IMR-90 (cell line): ENCODE measurements around the gene IL21R. TPM values are rescaled to one million over a fixed set of nuclear protein-coding genes. Genes with fewer than 3 reads are reported as not detected.

Experiments used
- ATAC-seq: fragments of 200-7000 bp; cut with Tn5 transposase; 2 replicates; pipeline ENCODE4 v1.9.1; 2020; ENCODE audit warnings: low read depth, mild to moderate bottlenecking, moderate library complexity
- BruUV-seq: library from RNA; stranded (reverse); fragments of 400-500 nt; replicated peaks from 2 replicates; lab custom pipeline; 2021; lab: Mats Ljungman, UMichigan
- CTCF ChIA-PET: fragments of 300-600 bp; formaldehyde crosslinking; extraction: SDS; loops from one replicate; lab custom pipeline; 2021; ENCODE audit warnings: antibody characterized with exemption; lab: Yijun Ruan, JAX
- POLR2A ChIA-PET: fragments of 300-600 bp; sonication (Branson Sonifier 250); formaldehyde crosslinking; loops from one replicate; lab custom pipeline; 2022; ENCODE audit warnings: antibody characterized with exemption; ENCODE audit not compliant: unreplicated experiment; lab: Charles Lee
- DNase-seq: peaks from one replicate; pipeline ENCODE4 v3.0.0; 2013
- H2AFZ ChIP-seq: replicated peaks from 2 replicates; pipeline ENCODE3; 2013; ENCODE audit warnings: low read length, mild to moderate bottlenecking; ENCODE audit not compliant: poor library complexity
- H2AK5ac ChIP-seq: 2 replicates; pipeline ENCODE4 v1.6.1; 2013; ENCODE audit warnings: low read depth, low read length, inconsistent platforms
- H2AK9ac ChIP-seq: replicated peaks from 2 replicates; pipeline ENCODE3; 2013; ENCODE audit warnings: mild to moderate bottlenecking, low read depth, low read length, moderate library complexity; ENCODE audit not compliant: poor library complexity
- H2BK120ac ChIP-seq: 2 replicates; pipeline ENCODE4 v1.6.1; 2013; ENCODE audit warnings: low read depth, low read length, inconsistent platforms
- H2BK15ac ChIP-seq: 3 replicates; pipeline ENCODE4 v1.6.1; 2013; ENCODE audit warnings: low read depth, low read length, inconsistent platforms
- H2BK20ac ChIP-seq: 2 replicates; pipeline ENCODE4 v1.6.1; 2013; ENCODE audit warnings: low read depth, mild to moderate bottlenecking, inconsistent platforms, low read length, moderate library complexity
- H2BK5ac ChIP-seq: 2 replicates; pipeline ENCODE4 v1.6.1; 2013; ENCODE audit warnings: mild to moderate bottlenecking, low read depth, low read length, inconsistent platforms; ENCODE audit not compliant: poor library complexity, severe bottlenecking
- H3K14ac ChIP-seq: replicated peaks from 2 replicates; pipeline ENCODE4 v1.6.1; 2013; ENCODE audit warnings: low read depth, low read length, inconsistent platforms
- H3K18ac ChIP-seq: 2 replicates; pipeline ENCODE4 v1.6.1; 2013; ENCODE audit warnings: low read depth, low read length, control low read depth
- H3K23ac ChIP-seq: 2 replicates; pipeline ENCODE4 v1.6.1; 2013; ENCODE audit warnings: low read depth, low read length, inconsistent platforms
- H3K27ac ChIP-seq: 2 replicates; pipeline ENCODE4 v1.5.1; 2013; ENCODE audit warnings: mild to moderate bottlenecking, control low read depth, low read length; ENCODE audit not compliant: insufficient read depth
- H3K27me3 ChIP-seq: 2 replicates; pipeline ENCODE4 v1.6.1; 2013; ENCODE audit warnings: low read length; ENCODE audit not compliant: control insufficient read depth, insufficient read depth
- H3K36me3 ChIP-seq: 2 replicates; pipeline ENCODE4 v1.6.1; 2013; ENCODE audit warnings: low read length, mixed read lengths; ENCODE audit not compliant: control insufficient read depth, insufficient read depth
- H3K4ac ChIP-seq: 2 replicates; pipeline ENCODE4 v1.6.1; 2013; ENCODE audit warnings: low read depth, low read length, inconsistent platforms
- H3K4me1 ChIP-seq: 2 replicates; pipeline ENCODE4 v1.6.1; 2013; ENCODE audit warnings: low read length, mixed read lengths; ENCODE audit not compliant: control insufficient read depth, insufficient read depth
- H3K4me2 ChIP-seq: 2 replicates; pipeline ENCODE4 v1.6.1; 2013; ENCODE audit warnings: low read depth, mild to moderate bottlenecking, control low read depth, low read length, moderate library complexity
- H3K4me3 ChIP-seq: 2 replicates; pipeline ENCODE4 v1.5.1; 2013; ENCODE audit warnings: low read depth, mild to moderate bottlenecking, control low read depth, low read length, moderate library complexity; ENCODE audit not compliant: insufficient read depth
- H3K56ac ChIP-seq: 2 replicates; pipeline ENCODE4 v1.6.1; 2013; ENCODE audit warnings: low read length, inconsistent platforms; ENCODE audit not compliant: insufficient read depth; ENCODE audit errors: extremely low read depth
- H3K79me1 ChIP-seq, 2 experiments: 2 replicates each; pipeline ENCODE4 v1.6.1; 2013; ENCODE audit warnings: low read length in 2 of 2, inconsistent platforms in 1 of 2, low read depth in 1 of 2
- H3K9ac ChIP-seq: 2 replicates; pipeline ENCODE4 v1.6.1; 2013; ENCODE audit warnings: low read depth, low read length, control low read depth
- H3K9me1 ChIP-seq: 2 replicates; pipeline ENCODE4 v1.6.1; 2013; ENCODE audit warnings: low read length, inconsistent platforms; ENCODE audit not compliant: insufficient read depth
- H3K9me3 ChIP-seq: 2 replicates; pipeline ENCODE4 v1.6.1; 2013; ENCODE audit warnings: low read length; ENCODE audit not compliant: control insufficient read depth, insufficient read depth
- H4K20me1 ChIP-seq: 2 replicates; pipeline ENCODE4 v1.6.1; 2013; ENCODE audit warnings: low read length, inconsistent platforms; ENCODE audit not compliant: insufficient read depth
- H4K5ac ChIP-seq: 2 replicates; pipeline ENCODE4 v1.6.1; 2013; ENCODE audit warnings: mild to moderate bottlenecking, low read depth, low read length, control low read depth
- H4K8ac ChIP-seq, 2 experiments: 2 replicates each; pipeline ENCODE4 v1.6.1; 2013; ENCODE audit warnings: low read depth in 2 of 2, low read length in 2 of 2, control low read depth in 1 of 2, inconsistent platforms in 1 of 2
- H4K91ac ChIP-seq: 2 replicates; pipeline ENCODE4 v1.6.1; 2013; ENCODE audit warnings: low read depth, low read length, inconsistent platforms; ENCODE audit not compliant: insufficient read depth
- CHD1 ChIP-seq: IDR thresholded peaks from 2 replicates; pipeline ENCODE4 v1.6.1; 2012; ENCODE audit warnings: low read depth, low read length, improper control_type of control experiment
- MAFK ChIP-seq: IDR thresholded peaks from 2 replicates; pipeline ENCODE4 v1.6.1; 2012; ENCODE audit warnings: low read depth, low read length, improper control_type of control experiment
- RAD21 ChIP-seq: IDR thresholded peaks from 2 replicates; pipeline ENCODE4 v1.6.1; 2012; ENCODE audit warnings: low read length, improper control_type of control experiment
- SMC3 ChIP-seq: fragments of 150-350 bp; IDR thresholded peaks from 2 replicates; pipeline ENCODE4 v1.6.1; 2016; ENCODE audit warnings: low read depth, mild to moderate bottlenecking, antibody characterized with exemption, low read length, moderate library complexity
- WGBS, 2 experiments: methylation state at CpG; one replicate each; pipeline versions ENCODE4 v1.1.5 to v1.1.7; 2013; ENCODE audit warnings: missing lambda C conversion rate in 2 of 2; ENCODE audit not compliant: insufficient read length in 1 of 2; ENCODE audit errors: extremely low coverage in 2 of 2; 5-methylcytosine and 5-hydroxymethylcytosine counted together
- dilution Hi-C: fragments of 300-500 bp; cut with HindIII; formaldehyde crosslinking; loops from one replicate; pipeline ENCODE4 v1.14.3; 2018; ENCODE audit warnings: low sequenced_read_pairs; ENCODE audit not compliant: unreplicated experiment
- in situ Hi-C: fragments of 300-500 bp; cut with MboI; formaldehyde crosslinking; loops from 3 replicates; pipeline ENCODE4 v1.14.3; 2019; ENCODE audit warnings: low sequenced_read_pairs, inconsistent platforms, mixed read lengths
- intact Hi-C: fragments of 100-400 bp; cut with micrococcal nuclease; formaldehyde crosslinking; loops from 2 replicates; pipeline ENCODE4 v1.10.0; 2022
- polyA plus RNA-seq, 3 experiments: library from polyadenylated mRNA; depleted of rRNA; stranded (reverse); fragments of >200 nt; gene quantifications; 2 replicates each; pipeline ENCODE4 v1.2.3, GENCODE V29; 2012; ENCODE audit warnings: low replicate concordance in 1 of 3
- total RNA-seq: library from RNA; depleted of rRNA; stranded (reverse); fragments of >200 nt; gene quantifications from 2 replicates; pipeline ENCODE4 v1.2.3, GENCODE V29; 2012
- TF ChIP-seq, protein P1 (sequence below): fragments of 150-350 bp; IDR thresholded peaks from 2 replicates; pipeline ENCODE4 v1.6.1; 2016; ENCODE audit warnings: low read depth, mild to moderate bottlenecking, low read length, moderate library complexity, borderline replicate concordance
- TF ChIP-seq, protein P2 (sequence below): conservative IDR thresholded peaks from 2 replicates; pipeline ENCODE4 v1.5.1; 2012; ENCODE audit warnings: mild to moderate bottlenecking, low read depth, low read length, improper control_type of control experiment

Gene IL21R
- total and polyA plus RNA-seq, 2 of the 4 experiments (the other 2 are of a cell fraction) = 0.72 to 0.97 TPM

DNA sequence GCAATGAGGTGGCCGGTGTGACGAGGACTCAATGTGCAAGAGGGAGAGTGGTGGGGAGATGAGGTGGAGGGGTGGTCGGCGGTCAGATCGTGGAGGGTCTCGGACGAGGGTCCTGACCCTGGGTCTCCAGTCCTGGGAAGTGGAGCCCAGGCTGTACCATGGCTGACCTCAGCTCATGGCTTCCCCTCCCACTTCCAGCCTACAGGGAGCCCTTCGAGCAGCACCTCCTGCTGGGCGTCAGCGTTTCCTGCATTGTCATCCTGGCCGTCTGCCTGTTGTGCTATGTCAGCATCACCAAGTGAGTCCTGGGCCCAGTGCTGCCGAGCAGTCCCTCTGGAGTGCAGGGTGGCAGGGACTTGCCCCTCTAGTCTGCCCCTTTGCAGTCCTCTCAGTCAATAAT lies 46.4 kb upstream of the IL21R start:
- Histone ChIP-seq H3K14ac (no peak overlapping the region), H3K4me2 (no peak overlapping the region), H2BK120ac (no peak overlapping the region), H2BK20ac (no peak overlapping the region), H3K9ac (no peak overlapping the region), H3K36me3 (peaks cover 79% of the 10 kb centered on the region), H3K9me3 (peaks cover 4% of the 10 kb centered on the region), H2AK5ac (no peak overlapping the region), H3K4me1 (no peaks in the 10 kb centered on the region), H3K23ac (no peak overlapping the region), H2BK5ac (no peak overlapping the region), H2AK9ac (peak overlapping the region; percentile 70), H4K20me1 (no peaks in the 10 kb centered on the region; the same call in 1 of the 2 replicates), H3K9me1 (peaks cover 4% of the 10 kb centered on the region; the same call in 1 of the 2 replicates), H3K18ac (no peak overlapping the region), H3K4me3 (no peak overlapping the region), H2BK15ac (no peak overlapping the region), H3K27ac (no peak overlapping the region), H3K27me3 (no peaks in the 10 kb centered on the region), H3K4ac (no peak overlapping the region), H3K56ac (no peak overlapping the region), H2AFZ (no peak overlapping the region), H4K91ac (no peak overlapping the region), H4K5ac (no peak overlapping the region), H3K79me1 (peaks cover 15 to 57% of the 10 kb centered on the region in 2 experiments), H4K8ac (no peak overlapping the region)
- ATAC-seq (peak; percentile 66), DNase-seq (peak; percentile 22)
- no TSS peak for BruUV-seq
- intact Hi-C loops (no loop called here), in situ Hi-C loops (no loop called here), dilution Hi-C loops (no loop called here)
- TF ChIP-seq MAFK (peak; percentile 73), SMC3 (peak; percentile 40; the same call in 1 of the 2 replicates), CHD1 (no peak), RAD21 (peak; percentile 29; the same call in 1 of the 2 replicates)
- TF ChIP-seq, protein P1, sequence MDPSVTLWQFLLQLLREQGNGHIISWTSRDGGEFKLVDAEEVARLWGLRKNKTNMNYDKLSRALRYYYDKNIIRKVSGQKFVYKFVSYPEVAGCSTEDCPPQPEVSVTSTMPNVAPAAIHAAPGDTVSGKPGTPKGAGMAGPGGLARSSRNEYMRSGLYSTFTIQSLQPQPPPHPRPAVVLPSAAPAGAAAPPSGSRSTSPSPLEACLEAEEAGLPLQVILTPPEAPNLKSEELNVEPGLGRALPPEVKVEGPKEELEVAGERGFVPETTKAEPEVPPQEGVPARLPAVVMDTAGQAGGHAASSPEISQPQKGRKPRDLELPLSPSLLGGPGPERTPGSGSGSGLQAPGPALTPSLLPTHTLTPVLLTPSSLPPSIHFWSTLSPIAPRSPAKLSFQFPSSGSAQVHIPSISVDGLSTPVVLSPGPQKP = no peak
- TF ChIP-seq, protein P2, sequence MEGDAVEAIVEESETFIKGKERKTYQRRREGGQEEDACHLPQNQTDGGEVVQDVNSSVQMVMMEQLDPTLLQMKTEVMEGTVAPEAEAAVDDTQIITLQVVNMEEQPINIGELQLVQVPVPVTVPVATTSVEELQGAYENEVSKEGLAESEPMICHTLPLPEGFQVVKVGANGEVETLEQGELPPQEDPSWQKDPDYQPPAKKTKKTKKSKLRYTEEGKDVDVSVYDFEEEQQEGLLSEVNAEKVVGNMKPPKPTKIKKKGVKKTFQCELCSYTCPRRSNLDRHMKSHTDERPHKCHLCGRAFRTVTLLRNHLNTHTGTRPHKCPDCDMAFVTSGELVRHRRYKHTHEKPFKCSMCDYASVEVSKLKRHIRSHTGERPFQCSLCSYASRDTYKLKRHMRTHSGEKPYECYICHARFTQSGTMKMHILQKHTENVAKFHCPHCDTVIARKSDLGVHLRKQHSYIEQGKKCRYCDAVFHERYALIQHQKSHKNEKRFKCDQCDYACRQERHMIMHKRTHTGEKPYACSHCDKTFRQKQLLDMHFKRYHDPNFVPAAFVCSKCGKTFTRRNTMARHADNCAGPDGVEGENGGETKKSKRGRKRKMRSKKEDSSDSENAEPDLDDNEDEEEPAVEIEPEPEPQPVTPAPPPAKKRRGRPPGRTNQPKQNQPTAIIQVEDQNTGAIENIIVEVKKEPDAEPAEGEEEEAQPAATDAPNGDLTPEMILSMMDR = peak; percentile 43
- ChIA-PET POLR2A (no interaction called here), CTCF (interaction anchor here (0.5 to 0.9 kb wide), 3 partner anchors 121 to 133 kb away, joined by 3 to 4 read pairs (median 3); no protein-coding TSS in a partner anchor)
- 83% methylated on average over 7 of the region's 12 CpGs; no CpG with 5 or more reads in 1 of the 2 experiments for WGBS, 2 experiments
